IMR-90 (cell line): Measurements from ENCODE around the gene OR11L1. TPM values are rescaled to one million over a fixed set of nuclear protein-coding genes. Genes with fewer than 3 reads are reported as not detected.

ENCODE experiments used
- ATAC-seq: fragments of 200-7000 bp; cut with Tn5 transposase; 2 replicates; pipeline ENCODE4 v1.9.1; 2020; ENCODE audit warnings: low read depth, mild to moderate bottlenecking, moderate library complexity
- BruUV-seq: library from RNA; stranded (reverse); fragments of 400-500 nt; replicated peaks from 2 replicates; lab custom pipeline; 2021; lab: Mats Ljungman, UMichigan
- CTCF ChIA-PET: fragments of 300-600 bp; formaldehyde crosslinking; extraction: SDS; loops from one replicate; lab custom pipeline; 2021; ENCODE audit warnings: antibody characterized with exemption; lab: Yijun Ruan, JAX
- POLR2A ChIA-PET: fragments of 300-600 bp; sonication (Branson Sonifier 250); formaldehyde crosslinking; loops from one replicate; lab custom pipeline; 2022; ENCODE audit warnings: antibody characterized with exemption; ENCODE audit not compliant: unreplicated experiment; lab: Charles Lee
- DNase-seq: peaks from one replicate; pipeline ENCODE4 v3.0.0; 2013
- H2AFZ ChIP-seq: replicated peaks from 2 replicates; pipeline ENCODE3; 2013; ENCODE audit warnings: low read length, mild to moderate bottlenecking; ENCODE audit not compliant: poor library complexity
- H2AK5ac ChIP-seq: 2 replicates; pipeline ENCODE4 v1.6.1; 2013; ENCODE audit warnings: low read depth, low read length, inconsistent platforms
- H2AK9ac ChIP-seq: replicated peaks from 2 replicates; pipeline ENCODE3; 2013; ENCODE audit warnings: mild to moderate bottlenecking, low read depth, low read length, moderate library complexity; ENCODE audit not compliant: poor library complexity
- H2BK120ac ChIP-seq: 2 replicates; pipeline ENCODE4 v1.6.1; 2013; ENCODE audit warnings: low read depth, low read length, inconsistent platforms
- H2BK15ac ChIP-seq: 3 replicates; pipeline ENCODE4 v1.6.1; 2013; ENCODE audit warnings: low read depth, low read length, inconsistent platforms
- H2BK20ac ChIP-seq: 2 replicates; pipeline ENCODE4 v1.6.1; 2013; ENCODE audit warnings: low read depth, mild to moderate bottlenecking, inconsistent platforms, low read length, moderate library complexity
- H2BK5ac ChIP-seq: 2 replicates; pipeline ENCODE4 v1.6.1; 2013; ENCODE audit warnings: mild to moderate bottlenecking, low read depth, low read length, inconsistent platforms; ENCODE audit not compliant: poor library complexity, severe bottlenecking
- H3K14ac ChIP-seq: replicated peaks from 2 replicates; pipeline ENCODE4 v1.6.1; 2013; ENCODE audit warnings: low read depth, low read length, inconsistent platforms
- H3K18ac ChIP-seq: 2 replicates; pipeline ENCODE4 v1.6.1; 2013; ENCODE audit warnings: low read depth, low read length, control low read depth
- H3K23ac ChIP-seq: 2 replicates; pipeline ENCODE4 v1.6.1; 2013; ENCODE audit warnings: low read depth, low read length, inconsistent platforms
- H3K27ac ChIP-seq: 2 replicates; pipeline ENCODE4 v1.5.1; 2013; ENCODE audit warnings: mild to moderate bottlenecking, control low read depth, low read length; ENCODE audit not compliant: insufficient read depth
- H3K27me3 ChIP-seq: 2 replicates; pipeline ENCODE4 v1.6.1; 2013; ENCODE audit warnings: low read length; ENCODE audit not compliant: control insufficient read depth, insufficient read depth
- H3K36me3 ChIP-seq: 2 replicates; pipeline ENCODE4 v1.6.1; 2013; ENCODE audit warnings: low read length, mixed read lengths; ENCODE audit not compliant: control insufficient read depth, insufficient read depth
- H3K4ac ChIP-seq: 2 replicates; pipeline ENCODE4 v1.6.1; 2013; ENCODE audit warnings: low read depth, low read length, inconsistent platforms
- H3K4me1 ChIP-seq: 2 replicates; pipeline ENCODE4 v1.6.1; 2013; ENCODE audit warnings: low read length, mixed read lengths; ENCODE audit not compliant: control insufficient read depth, insufficient read depth
- H3K4me2 ChIP-seq: 2 replicates; pipeline ENCODE4 v1.6.1; 2013; ENCODE audit warnings: low read depth, mild to moderate bottlenecking, control low read depth, low read length, moderate library complexity
- H3K4me3 ChIP-seq: 2 replicates; pipeline ENCODE4 v1.5.1; 2013; ENCODE audit warnings: low read depth, mild to moderate bottlenecking, control low read depth, low read length, moderate library complexity; ENCODE audit not compliant: insufficient read depth
- H3K56ac ChIP-seq: 2 replicates; pipeline ENCODE4 v1.6.1; 2013; ENCODE audit warnings: low read length, inconsistent platforms; ENCODE audit not compliant: insufficient read depth; ENCODE audit errors: extremely low read depth
- H3K79me1 ChIP-seq, 2 experiments: 2 replicates each; pipeline ENCODE4 v1.6.1; 2013; ENCODE audit warnings: low read length in 2 of 2, inconsistent platforms in 1 of 2, low read depth in 1 of 2
- H3K9ac ChIP-seq: 2 replicates; pipeline ENCODE4 v1.6.1; 2013; ENCODE audit warnings: low read depth, low read length, control low read depth
- H3K9me1 ChIP-seq: 2 replicates; pipeline ENCODE4 v1.6.1; 2013; ENCODE audit warnings: low read length, inconsistent platforms; ENCODE audit not compliant: insufficient read depth
- H3K9me3 ChIP-seq: 2 replicates; pipeline ENCODE4 v1.6.1; 2013; ENCODE audit warnings: low read length; ENCODE audit not compliant: control insufficient read depth, insufficient read depth
- H4K20me1 ChIP-seq: 2 replicates; pipeline ENCODE4 v1.6.1; 2013; ENCODE audit warnings: low read length, inconsistent platforms; ENCODE audit not compliant: insufficient read depth
- H4K5ac ChIP-seq: 2 replicates; pipeline ENCODE4 v1.6.1; 2013; ENCODE audit warnings: mild to moderate bottlenecking, low read depth, low read length, control low read depth
- H4K8ac ChIP-seq, 2 experiments: 2 replicates each; pipeline ENCODE4 v1.6.1; 2013; ENCODE audit warnings: low read depth in 2 of 2, low read length in 2 of 2, control low read depth in 1 of 2, inconsistent platforms in 1 of 2
- H4K91ac ChIP-seq: 2 replicates; pipeline ENCODE4 v1.6.1; 2013; ENCODE audit warnings: low read depth, low read length, inconsistent platforms; ENCODE audit not compliant: insufficient read depth
- BHLHE40 ChIP-seq: fragments of 150-350 bp; IDR thresholded peaks from 2 replicates; pipeline ENCODE4 v1.6.1; 2016; ENCODE audit warnings: mild to moderate bottlenecking, low read depth, low read length
- MAFK ChIP-seq: IDR thresholded peaks from 2 replicates; pipeline ENCODE4 v1.6.1; 2012; ENCODE audit warnings: low read depth, low read length, improper control_type of control experiment
- MAZ ChIP-seq: IDR thresholded peaks from 2 replicates; pipeline ENCODE4 v1.6.1; 2012; ENCODE audit warnings: low read depth, mild to moderate bottlenecking, low read length, improper control_type of control experiment, moderate library complexity, borderline replicate concordance
- NFE2L2 ChIP-seq: fragments of 150-350 bp; IDR thresholded peaks from 2 replicates; pipeline ENCODE4 v1.6.1; 2016; ENCODE audit warnings: low read depth, mild to moderate bottlenecking, low read length
- RCOR1 ChIP-seq: IDR thresholded peaks from 2 replicates; pipeline ENCODE4 v1.6.1; 2012; ENCODE audit warnings: mild to moderate bottlenecking, low read length, improper control_type of control experiment; ENCODE audit not compliant: insufficient replicate concordance
- WGBS, 2 experiments: methylation state at CpG; one replicate each; pipeline versions ENCODE4 v1.1.5 to v1.1.7; 2013; ENCODE audit warnings: missing lambda C conversion rate in 2 of 2; ENCODE audit not compliant: insufficient read length in 1 of 2; ENCODE audit errors: extremely low coverage in 2 of 2; 5-methylcytosine and 5-hydroxymethylcytosine counted together
- dilution Hi-C: fragments of 300-500 bp; cut with HindIII; formaldehyde crosslinking; loops from one replicate; pipeline ENCODE4 v1.14.3; 2018; ENCODE audit warnings: low sequenced_read_pairs; ENCODE audit not compliant: unreplicated experiment
- in situ Hi-C: fragments of 300-500 bp; cut with MboI; formaldehyde crosslinking; loops from 3 replicates; pipeline ENCODE4 v1.14.3; 2019; ENCODE audit warnings: low sequenced_read_pairs, inconsistent platforms, mixed read lengths
- intact Hi-C: fragments of 100-400 bp; cut with micrococcal nuclease; formaldehyde crosslinking; loops from 2 replicates; pipeline ENCODE4 v1.10.0; 2022
- polyA plus RNA-seq, 3 experiments: library from polyadenylated mRNA; depleted of rRNA; stranded (reverse); fragments of >200 nt; gene quantifications; 2 replicates each; pipeline ENCODE4 v1.2.3, GENCODE V29; 2012; ENCODE audit warnings: low replicate concordance in 1 of 3
- total RNA-seq: library from RNA; depleted of rRNA; stranded (reverse); fragments of >200 nt; gene quantifications from 2 replicates; pipeline ENCODE4 v1.2.3, GENCODE V29; 2012
- TF ChIP-seq, protein P1 (sequence below): fragments of 150-350 bp; IDR thresholded peaks from 2 replicates; pipeline ENCODE4 v1.6.1; 2017; ENCODE audit warnings: mild to moderate bottlenecking, antibody characterized with exemption, low read length, low read depth
- TF ChIP-seq, protein P2 (sequence below): fragments of 150-350 bp; IDR thresholded peaks from 2 replicates; pipeline ENCODE4 v1.6.1; 2016; ENCODE audit warnings: low read depth, mild to moderate bottlenecking, low read length, moderate library complexity, borderline replicate concordance

OR11L1 gene
- total and polyA plus RNA-seq, 2 of the 4 experiments (the other 2 are of a cell fraction) = not detected

DNA sequence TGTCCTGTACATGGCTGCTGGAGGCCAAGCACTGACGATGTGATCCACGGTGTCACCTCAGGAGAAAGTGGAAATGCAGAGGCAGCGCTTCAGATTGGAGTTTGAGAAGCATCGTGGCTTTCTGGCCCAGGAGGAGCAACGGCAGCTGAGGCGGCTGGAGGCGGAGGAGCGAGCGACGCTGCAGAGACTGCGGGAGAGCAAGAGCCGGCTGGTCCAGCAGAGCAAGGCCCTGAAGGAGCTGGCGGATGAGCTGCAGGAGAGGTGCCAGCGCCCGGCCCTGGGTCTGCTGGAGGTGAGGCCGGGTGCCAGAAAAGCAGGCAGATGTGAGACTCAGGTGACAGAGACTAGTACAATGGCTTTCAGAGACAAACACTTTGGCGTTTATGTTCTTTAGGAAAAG, 22.9 kb upstream of the OR11L1 start:
- Histone ChIP-seq H3K14ac (no peak overlapping the region), H2BK20ac (no peak overlapping the region), H2BK120ac (no peak overlapping the region), H3K27me3 (no peaks in the 10 kb centered on the region), H3K9me3 (peaks cover 20% of the 10 kb centered on the region), H3K4ac (no peak overlapping the region), H3K36me3 (no peaks in the 10 kb centered on the region), H2AK9ac (no peak overlapping the region), H3K9ac (no peak overlapping the region), H3K18ac (no peak overlapping the region), H3K9me1 (no peaks in the 10 kb centered on the region), H4K8ac (no peak overlapping the region), H3K23ac (no peak overlapping the region), H2AK5ac (no peak overlapping the region), H3K4me2 (no peak overlapping the region), H3K27ac (no peak overlapping the region), H2AFZ (no peak overlapping the region), H3K56ac (no peak overlapping the region), H3K4me3 (no peak overlapping the region), H2BK15ac (no peak overlapping the region), H4K5ac (no peak overlapping the region), H3K4me1 (no peaks in the 10 kb centered on the region), H4K20me1 (no peaks in the 10 kb centered on the region), H3K79me1 (no peaks in the 10 kb centered on the region), H4K91ac (no peak overlapping the region), H2BK5ac (no peak overlapping the region)
- in situ Hi-C loops = no loop called here
- TF ChIP-seq MAFK = no peak
- TF ChIP-seq NFE2L2 = no peak
- no peak for TF ChIP-seq BHLHE40
- no peak for TF ChIP-seq RCOR1
- TF ChIP-seq, protein P1, sequence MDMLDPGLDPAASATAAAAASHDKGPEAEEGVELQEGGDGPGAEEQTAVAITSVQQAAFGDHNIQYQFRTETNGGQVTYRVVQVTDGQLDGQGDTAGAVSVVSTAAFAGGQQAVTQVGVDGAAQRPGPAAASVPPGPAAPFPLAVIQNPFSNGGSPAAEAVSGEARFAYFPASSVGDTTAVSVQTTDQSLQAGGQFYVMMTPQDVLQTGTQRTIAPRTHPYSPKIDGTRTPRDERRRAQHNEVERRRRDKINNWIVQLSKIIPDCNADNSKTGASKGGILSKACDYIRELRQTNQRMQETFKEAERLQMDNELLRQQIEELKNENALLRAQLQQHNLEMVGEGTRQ = no peak
- TF ChIP-seq MAZ = no peak
- TF ChIP-seq, protein P2, sequence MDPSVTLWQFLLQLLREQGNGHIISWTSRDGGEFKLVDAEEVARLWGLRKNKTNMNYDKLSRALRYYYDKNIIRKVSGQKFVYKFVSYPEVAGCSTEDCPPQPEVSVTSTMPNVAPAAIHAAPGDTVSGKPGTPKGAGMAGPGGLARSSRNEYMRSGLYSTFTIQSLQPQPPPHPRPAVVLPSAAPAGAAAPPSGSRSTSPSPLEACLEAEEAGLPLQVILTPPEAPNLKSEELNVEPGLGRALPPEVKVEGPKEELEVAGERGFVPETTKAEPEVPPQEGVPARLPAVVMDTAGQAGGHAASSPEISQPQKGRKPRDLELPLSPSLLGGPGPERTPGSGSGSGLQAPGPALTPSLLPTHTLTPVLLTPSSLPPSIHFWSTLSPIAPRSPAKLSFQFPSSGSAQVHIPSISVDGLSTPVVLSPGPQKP = no peak
- POLR2A ChIA-PET = no interaction called here
- ATAC-seq (no peak), DNase-seq (no peak)
- intact Hi-C loops = no loop called here
- 61% methylated on average over 5 of the region's 17 CpGs; no CpG with 5 or more reads in 1 of the 2 experiments for WGBS, 2 experiments
- CTCF ChIA-PET = no interaction called here
- dilution Hi-C loops = no loop called here
- BruUV-seq = no TSS peak
